Lung (tissue), 16 donors: ENCODE data around the gene ALX4. TPM values are rescaled to one million over a fixed set of nuclear protein-coding genes. Genes with fewer than 3 reads are reported as not detected.
A peak's percentile ranks its signal among the peaks of the same experiment; 100 is the strongest.

Experiments
- ATAC-seq: fragments of 200-7000 bp; cut with Tn5 transposase; one replicate; pipeline ENCODE4 v1.9.1; 2020; ENCODE audit warnings: moderate number of reproducible peaks; ENCODE audit not compliant: insufficient read depth, low FRiP score
- DNase-seq, 3 donors: peaks; one replicate each; pipeline ENCODE4 v3.0.0-alpha.2; 2013 to 2017
- H3K27ac ChIP-seq, 2 donors: one replicate each; pipeline ENCODE4 v1.5.1; 2013; ENCODE audit warnings: mild to moderate bottlenecking in 2 of 2, moderate library complexity in 2 of 2, control low read depth in 1 of 2, inconsistent platforms in 1 of 2, low read depth in 1 of 2, low read length in 1 of 2
- H3K27me3 ChIP-seq, 3 donors: one replicate each; pipeline ENCODE4 v1.5.1; 2013; ENCODE audit warnings: low read length in 2 of 3; ENCODE audit not compliant: control insufficient read depth in 3 of 3, insufficient read depth in 3 of 3
- H3K36me3 ChIP-seq, 4 donors: one replicate each; pipeline ENCODE4 v1.5.1; 2013; ENCODE audit warnings: low read length in 4 of 4, mild to moderate bottlenecking in 1 of 4, moderate library complexity in 1 of 4; ENCODE audit not compliant: control insufficient read depth in 4 of 4, insufficient read depth in 4 of 4
- H3K4me1 ChIP-seq, 5 donors: one replicate each; pipeline ENCODE4 v1.5.1; 2013; ENCODE audit warnings: low read length in 5 of 5, mild to moderate bottlenecking in 2 of 5, moderate library complexity in 1 of 5; ENCODE audit not compliant: control insufficient read depth in 5 of 5, insufficient read depth in 5 of 5
- H3K4me3 ChIP-seq: one replicate; pipeline ENCODE4 v1.5.1; 2013; ENCODE audit warnings: mild to moderate bottlenecking, control low read depth, moderate library complexity
- H3K9ac ChIP-seq, 2 donors: one replicate each; pipeline ENCODE4 v1.5.1; 2013; ENCODE audit warnings: low read length in 2 of 2, control low read depth in 1 of 2; ENCODE audit not compliant: insufficient read depth in 1 of 2
- H3K9me3 ChIP-seq, 4 donors: one replicate each; pipeline ENCODE4 v1.5.1; 2013; ENCODE audit warnings: low read length in 3 of 4, mild to moderate bottlenecking in 1 of 4, moderate library complexity in 1 of 4; ENCODE audit not compliant: control insufficient read depth in 4 of 4, insufficient read depth in 3 of 4
- WGBS, 2 donors: extraction: QIAGEN DNeasy Blood & Tissue Kit; methylation state at CpG; one replicate each; pipeline ENCODE4 v1.1.7; 2013; 5-methylcytosine and 5-hydroxymethylcytosine counted together
- long read RNA-seq, 5 donors: transcript quantifications; one replicate each; lab custom pipeline, GENCODE V29; 2026
- polyA plus RNA-seq, 2 donors: library from polyadenylated mRNA; stranded (reverse); fragments of 200-250 nt; gene quantifications; one replicate each; pipeline ENCODE4 v1.2.1, GENCODE V29; 2013
- total RNA-seq, 2 donors: library from RNA; depleted of rRNA in 1 of 2; stranded (reverse); fragments of >200 nt in 1 of 2; gene quantifications; one replicate each; pipeline ENCODE4 v1.2.1, GENCODE V29; 2014 to 2021
- TF ChIP-seq, protein P1 (sequence below): IDR thresholded peaks from 2 replicates; pipeline ENCODE4 v1.5.1; 2012; ENCODE audit warnings: mild to moderate bottlenecking; ENCODE audit errors: control extremely low read depth, extremely low read depth
- donor health status: control.
- donor health status: control.
- donor health status: Bipolar disorder and iron deficiency.
- donor health status: healthy.
- donor health status: DM: yes; HTN: yes; CAD: no.

The ALX4 gene
- under 1 TPM in 1 of 2 donors, not detected in 1; 0.06 TPM for total RNA-seq
- under 1 TPM in 1 of 2 donors, not detected in 1; 0.01 TPM for polyA plus RNA-seq
- long read RNA-seq, donor 1: 0 reads
- long read RNA-seq, donor 2: 0 reads
- long read RNA-seq, donor 3: 0 reads
- long read RNA-seq, donor 4: 0 reads
- long read RNA-seq, donor 5: 0 reads

DNA sequence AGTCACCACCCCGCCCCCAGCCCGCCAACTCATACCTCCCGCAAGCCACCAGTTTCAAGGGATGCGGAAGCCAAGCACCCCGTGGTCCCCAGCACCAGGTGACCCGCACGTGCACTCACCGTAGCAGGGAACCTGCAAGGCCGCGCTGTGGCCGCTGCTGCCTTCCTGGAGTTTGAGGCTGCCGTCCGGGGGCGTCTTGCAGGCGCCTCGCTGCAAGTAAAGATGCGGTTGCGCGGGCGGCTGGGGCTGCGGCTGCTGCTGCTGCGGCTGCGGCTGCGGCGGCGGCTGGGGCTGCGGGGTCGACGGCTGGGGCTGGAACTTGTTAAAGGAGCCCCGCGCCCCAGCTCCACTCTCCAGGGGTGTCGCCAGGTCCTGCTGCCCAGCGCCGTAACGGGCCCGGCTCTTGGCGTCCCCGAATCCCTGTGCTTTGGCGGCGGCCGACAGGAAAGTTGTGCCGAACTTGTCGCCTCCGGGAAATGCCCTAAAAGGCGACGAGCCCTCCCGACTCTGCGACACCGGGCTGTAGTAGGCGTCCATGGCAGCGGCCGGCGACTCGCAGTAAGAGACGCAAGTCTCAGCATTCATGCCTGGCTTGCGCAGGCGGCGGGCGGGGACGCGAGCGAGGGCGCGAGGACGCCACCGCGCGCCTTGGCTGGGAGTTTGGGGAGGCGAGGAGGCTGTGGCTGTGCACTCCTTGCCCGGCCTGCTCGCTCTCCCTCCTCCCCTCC, at the start of gene ALX4:
TSS of gene ALX4 (minus strand) at position 662 of the 728 bp plus-strand sequence. CDS start at position 585, 77 bp downstream.
- H3K4me3 ChIP-seq: no peak within 1 kb of the TSS
- DNase-seq (peak; percentile 67 to 74 (median 67)), ATAC-seq (no peak)
- 2% methylated on average over 63 to 71 of the region's 71 CpGs for WGBS, 2 donors
- H3K9ac ChIP-seq: no peak within 1 kb of the TSS
- peaks cover 0 to 5% (median 0%) of the 10 kb centered on the region in 4 donors for H3K9me3 ChIP-seq
- H3K27me3 ChIP-seq: peaks cover 15 to 95% (median 91%) of the 10 kb centered on the region in 3 donors
- H3K27ac ChIP-seq: no peak within 1 kb of the TSS
- H3K36me3 ChIP-seq: no peaks in the 10 kb centered on the region
- TF ChIP-seq, protein P1, sequence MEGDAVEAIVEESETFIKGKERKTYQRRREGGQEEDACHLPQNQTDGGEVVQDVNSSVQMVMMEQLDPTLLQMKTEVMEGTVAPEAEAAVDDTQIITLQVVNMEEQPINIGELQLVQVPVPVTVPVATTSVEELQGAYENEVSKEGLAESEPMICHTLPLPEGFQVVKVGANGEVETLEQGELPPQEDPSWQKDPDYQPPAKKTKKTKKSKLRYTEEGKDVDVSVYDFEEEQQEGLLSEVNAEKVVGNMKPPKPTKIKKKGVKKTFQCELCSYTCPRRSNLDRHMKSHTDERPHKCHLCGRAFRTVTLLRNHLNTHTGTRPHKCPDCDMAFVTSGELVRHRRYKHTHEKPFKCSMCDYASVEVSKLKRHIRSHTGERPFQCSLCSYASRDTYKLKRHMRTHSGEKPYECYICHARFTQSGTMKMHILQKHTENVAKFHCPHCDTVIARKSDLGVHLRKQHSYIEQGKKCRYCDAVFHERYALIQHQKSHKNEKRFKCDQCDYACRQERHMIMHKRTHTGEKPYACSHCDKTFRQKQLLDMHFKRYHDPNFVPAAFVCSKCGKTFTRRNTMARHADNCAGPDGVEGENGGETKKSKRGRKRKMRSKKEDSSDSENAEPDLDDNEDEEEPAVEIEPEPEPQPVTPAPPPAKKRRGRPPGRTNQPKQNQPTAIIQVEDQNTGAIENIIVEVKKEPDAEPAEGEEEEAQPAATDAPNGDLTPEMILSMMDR: no peak
- peaks cover 2 to 35% (median 7%) of the 10 kb centered on the region in 5 donors for H3K4me1 ChIP-seq

- H3K27ac ChIP-seq: no peak overlapping the region
- H3K9ac ChIP-seq: no peak overlapping the region
- H3K4me3 ChIP-seq: no peak overlapping the region
- H3K27me3 ChIP-seq: peaks cover 0 to 8% (median 2%) of the 10 kb centered on the region in 3 donors
- peaks cover 0 to 10% (median 0%) of the 10 kb centered on the region in 4 donors for H3K9me3 ChIP-seq
- H3K36me3 ChIP-seq: no peaks in the 10 kb centered on the region
- DNase-seq (no peak), ATAC-seq (no peak)
- 67 to 69% methylated on average over 12 of the region's 12 CpGs for WGBS, 2 donors
- H3K4me1 ChIP-seq: no peaks in the 10 kb centered on the region
- TF ChIP-seq, protein P1: no peak
Observed at GRCh38 chr11:44359162-44359561, 49.2 kb upstream of the ALX4 start.

DNA sequence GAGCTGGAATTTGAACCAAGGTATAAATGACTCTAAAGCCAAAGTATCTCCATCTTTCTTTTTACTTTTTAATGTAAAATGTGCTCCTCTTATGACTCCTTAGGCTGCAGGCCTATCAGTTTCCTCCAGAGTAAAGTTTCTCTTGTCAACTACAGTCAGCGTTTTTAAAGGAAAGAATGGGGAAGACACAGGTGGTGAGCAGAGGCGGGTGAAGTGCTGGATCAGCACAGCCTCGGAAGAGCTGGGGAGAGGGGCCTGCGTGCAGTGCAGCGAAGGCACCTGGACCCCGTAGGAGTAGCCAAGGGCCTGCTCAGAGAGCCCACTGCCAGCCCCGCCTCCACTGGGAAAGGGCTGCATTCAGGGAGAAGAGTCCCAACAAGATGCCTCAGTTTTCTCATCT, 48.8 kb upstream of the ALX4 start:
- H3K9me3 ChIP-seq: peaks cover 0 to 7% (median 0%) of the 10 kb centered on the region in 4 donors
- no peaks in the 10 kb centered on the region for H3K4me1 ChIP-seq
- DNase-seq (no peak), ATAC-seq (no peak)
- H3K9ac ChIP-seq: no peak overlapping the region
- peaks cover 0 to 8% (median 2%) of the 10 kb centered on the region in 3 donors for H3K27me3 ChIP-seq
- H3K4me3 ChIP-seq: no peak overlapping the region
- TF ChIP-seq, protein P1: no peak
- no peaks in the 10 kb centered on the region for H3K36me3 ChIP-seq
- WGBS, 2 donors: 76 to 83% methylated on average over 7 of the region's 7 CpGs
- no peak overlapping the region for H3K27ac ChIP-seq
